Brain microvascular endothelial cell (primary cell): ENCODE data around the gene CHCHD3.

Experiments used
- DNase-seq: peaks from one replicate; pipeline ENCODE4 v3.0.0-alpha.2; 2020
- H3K27ac ChIP-seq: fragments of 250-450 bp; sonication (Bioruptor Pico); 2 replicates; pipeline ENCODE4 v1.5.1; 2020; ENCODE audit warnings: mild to moderate bottlenecking, moderate library complexity
- H3K27me3 ChIP-seq: fragments of 250-450 bp; sonication (Bioruptor Pico); replicated peaks from 2 replicates; pipeline ENCODE4 v1.5.1; 2020; ENCODE audit warnings: mild to moderate bottlenecking
- H3K36me3 ChIP-seq: fragments of 250-450 bp; sonication (Bioruptor Pico); replicated peaks from 2 replicates; pipeline ENCODE4 v1.5.1; 2020; ENCODE audit warnings: mild to moderate bottlenecking
- H3K4me3 ChIP-seq: 2 replicates; pipeline ENCODE4 v1.5.1; 2011; ENCODE audit warnings: low read depth, mild to moderate bottlenecking, control low read depth, low read length, moderate library complexity
- CTCF ChIP-seq: IDR thresholded peaks from 2 replicates; pipeline ENCODE4 v1.5.1; 2011; ENCODE audit warnings: low read depth, mild to moderate bottlenecking, moderate library complexity, low read length, control low read depth, inconsistent platforms; ENCODE audit errors: missing control alignments
- in situ Hi-C: cut with HindIII; loops from 2 replicates; pipeline ENCODE4 v1.10.0; 2017; ENCODE audit warnings: low sequenced_read_pairs, low pct_ligation_motif_present

Gene CHCHD3

GRCh38 chr7:132857031-132857430 is 224.9 kb downstream of the CHCHD3 start:
- H3K36me3 ChIP-seq: no peaks in the 10 kb centered on the region
- TF ChIP-seq CTCF: no peak
- no peak overlapping the region for H3K4me3 ChIP-seq
- no peaks in the 10 kb centered on the region for H3K27me3 ChIP-seq
- DNase-seq: no peak
- in situ Hi-C loops: no loop called here
- no peak overlapping the region for H3K27ac ChIP-seq

- no peaks in the 10 kb centered on the region for H3K36me3 ChIP-seq
- no peak overlapping the region for H3K27ac ChIP-seq
- no peak for DNase-seq
- no peaks in the 10 kb centered on the region for H3K27me3 ChIP-seq
- no peak for TF ChIP-seq CTCF
- H3K4me3 ChIP-seq: no peak overlapping the region
- in situ Hi-C loops: no loop called here
Observed at GRCh38 chr7:132856416-132856815, 225.5 kb downstream of the CHCHD3 start.

- no peaks in the 10 kb centered on the region for H3K27me3 ChIP-seq
- DNase-seq: no peak
- in situ Hi-C loops: no loop called here
- TF ChIP-seq CTCF: no peak
- no peak overlapping the region for H3K27ac ChIP-seq
- no peaks in the 10 kb centered on the region for H3K36me3 ChIP-seq
- H3K4me3 ChIP-seq: no peak overlapping the region
Observed at GRCh38 chr7:132855901-132856300, 226.0 kb downstream of the CHCHD3 start.

- in situ Hi-C loops: no loop called here
Observed at GRCh38 chr7:132854238-132854637, 227.7 kb downstream of the CHCHD3 start.

GRCh38 chr7:132847376-132847775 is 234.5 kb downstream of the CHCHD3 start:
- no peak for DNase-seq
- no peak for TF ChIP-seq CTCF
- Histone ChIP-seq H3K27ac (no peak overlapping the region), H3K4me3 (no peak overlapping the region), H3K36me3 (no peaks in the 10 kb centered on the region), H3K27me3 (no peaks in the 10 kb centered on the region)
- in situ Hi-C loops: no loop called here

More at GRCh38 chr7:132854238-132854637, 227.7 kb downstream of the CHCHD3 start:
- Histone ChIP-seq H3K4me3 (no peak overlapping the region), H3K36me3 (no peaks in the 10 kb centered on the region), H3K27ac (no peak overlapping the region), H3K27me3 (no peaks in the 10 kb centered on the region)
- no peak for DNase-seq
- no peak for TF ChIP-seq CTCF

GRCh38 chr7:132846086-132846485 is 235.8 kb downstream of the CHCHD3 start:
- no peaks in the 10 kb centered on the region for H3K36me3 ChIP-seq
- in situ Hi-C loops: no loop called here
- no peaks in the 10 kb centered on the region for H3K27me3 ChIP-seq
- no peak for DNase-seq
- H3K27ac ChIP-seq: no peak overlapping the region
- no peak overlapping the region for H3K4me3 ChIP-seq
- no peak for TF ChIP-seq CTCF
